ENCODE measurements around the gene TRNP1.

GRCh38 chr1:27007909-27008582 lies 14.6 kb downstream of the TRNP1 start:
- TF ChIP-seq, protein P1, sequence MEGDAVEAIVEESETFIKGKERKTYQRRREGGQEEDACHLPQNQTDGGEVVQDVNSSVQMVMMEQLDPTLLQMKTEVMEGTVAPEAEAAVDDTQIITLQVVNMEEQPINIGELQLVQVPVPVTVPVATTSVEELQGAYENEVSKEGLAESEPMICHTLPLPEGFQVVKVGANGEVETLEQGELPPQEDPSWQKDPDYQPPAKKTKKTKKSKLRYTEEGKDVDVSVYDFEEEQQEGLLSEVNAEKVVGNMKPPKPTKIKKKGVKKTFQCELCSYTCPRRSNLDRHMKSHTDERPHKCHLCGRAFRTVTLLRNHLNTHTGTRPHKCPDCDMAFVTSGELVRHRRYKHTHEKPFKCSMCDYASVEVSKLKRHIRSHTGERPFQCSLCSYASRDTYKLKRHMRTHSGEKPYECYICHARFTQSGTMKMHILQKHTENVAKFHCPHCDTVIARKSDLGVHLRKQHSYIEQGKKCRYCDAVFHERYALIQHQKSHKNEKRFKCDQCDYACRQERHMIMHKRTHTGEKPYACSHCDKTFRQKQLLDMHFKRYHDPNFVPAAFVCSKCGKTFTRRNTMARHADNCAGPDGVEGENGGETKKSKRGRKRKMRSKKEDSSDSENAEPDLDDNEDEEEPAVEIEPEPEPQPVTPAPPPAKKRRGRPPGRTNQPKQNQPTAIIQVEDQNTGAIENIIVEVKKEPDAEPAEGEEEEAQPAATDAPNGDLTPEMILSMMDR (IDR thresholded peaks at IDR 0.05; ENCODE audit: poor library complexity, severe bottlenecking) = no peak
- TF ChIP-seq POLR2AphosphoS5 (IDR thresholded peaks at IDR 0.05) = no peak
- TF ChIP-seq TAF1 (IDR thresholded peaks at IDR 0.05; ENCODE audit: low read depth) = no peak
- TF ChIP-seq EZH2 (IDR thresholded peaks at IDR 0.05; ENCODE audit: borderline replicate concordance, insufficient read depth, low read length, poor library complexity, severe bottlenecking) = no peak
- no peak for TF ChIP-seq EP300 (conservative IDR thresholded peaks at IDR 0.05; ENCODE audit: poor library complexity, severe bottlenecking)
- TF ChIP-seq RAD21 (conservative IDR thresholded peaks at IDR 0.05) = no peak
- no peak for TF ChIP-seq REST (IDR thresholded peaks at IDR 0.05; ENCODE audit: borderline replicate concordance)
- TF ChIP-seq SMC3 (conservative IDR thresholded peaks at IDR 0.05; ENCODE audit: poor library complexity) = no peak
